TTC549 (cell line): ENCODE data around the gene FFAR1.

Experiments
- FAIRE-seq: peaks from 2 replicates; lab custom pipeline; 2012; peaks lifted over from hg19 to GRCh38; lab: Jason Lieb, UNC

FFAR1 gene

DNA sequence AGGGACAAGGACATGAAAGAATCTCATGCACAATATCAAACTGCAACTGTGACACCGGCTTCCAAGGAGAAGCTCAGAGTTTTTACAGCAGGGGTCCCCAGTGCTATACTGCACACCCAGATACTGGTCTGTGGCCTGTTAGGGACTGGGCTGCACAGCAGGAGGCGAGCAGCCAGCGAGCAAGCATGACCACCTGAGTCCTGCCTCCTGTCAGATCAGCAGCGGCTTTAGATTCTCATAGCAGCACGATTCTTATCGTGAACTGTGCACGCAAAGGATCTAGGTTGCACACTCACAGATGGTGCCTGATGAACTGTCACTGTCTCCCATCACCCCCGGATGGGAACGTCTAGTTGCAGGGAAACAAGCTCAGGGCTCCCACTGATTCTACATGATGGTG, 31.8 kb upstream of the FFAR1 start:
- FAIRE-seq = no peak

DNA sequence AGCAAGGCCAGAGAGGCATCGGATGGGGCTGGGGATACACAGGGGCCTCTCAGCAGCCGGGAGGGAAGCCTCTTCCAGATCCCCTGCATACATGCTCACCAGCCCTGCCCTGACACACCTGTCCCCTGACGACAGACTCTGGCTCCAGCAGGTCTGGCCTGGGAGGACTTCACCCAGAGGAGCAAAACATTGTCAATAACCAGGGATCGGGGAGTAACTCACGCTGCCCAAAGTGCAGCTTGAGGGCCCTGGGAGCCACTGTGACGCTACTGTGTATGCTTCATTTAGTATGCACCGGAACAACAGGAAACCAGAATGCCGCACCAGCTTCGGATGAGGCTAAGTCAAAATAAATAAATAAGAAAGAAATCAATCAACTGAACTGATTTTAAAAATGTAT, 31.1 kb upstream of the FFAR1 start:
- FAIRE-seq = no peak

DNA sequence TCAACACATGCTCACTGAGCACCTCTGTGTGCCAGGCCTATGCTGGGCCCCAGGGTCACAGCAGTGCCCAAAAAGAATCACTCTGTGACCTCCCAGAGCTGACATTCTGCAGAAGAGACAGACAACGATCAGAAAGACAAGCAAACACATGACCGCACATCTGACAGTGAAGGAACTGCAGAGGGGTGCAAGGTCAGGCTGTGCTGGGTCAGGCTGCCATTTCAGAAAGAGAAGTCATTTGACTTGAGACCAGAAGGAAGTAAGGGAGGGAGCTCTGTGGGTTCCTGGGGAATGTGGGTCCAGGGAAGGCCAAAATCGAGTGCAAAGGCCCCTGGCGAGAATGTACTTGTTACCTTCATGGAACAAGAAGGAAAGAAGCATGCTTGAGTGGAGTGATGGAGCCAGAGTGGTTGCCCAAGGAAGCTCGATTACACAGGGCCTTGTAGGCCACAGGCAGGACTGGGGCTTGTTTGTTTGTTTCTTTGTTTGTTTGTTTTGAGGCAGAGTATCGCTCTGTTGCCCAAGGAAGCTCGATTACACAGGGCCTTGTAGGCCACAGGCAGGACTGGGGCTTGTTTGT, 30.1 kb upstream of the FFAR1 start:
- FAIRE-seq = no peak

DNA sequence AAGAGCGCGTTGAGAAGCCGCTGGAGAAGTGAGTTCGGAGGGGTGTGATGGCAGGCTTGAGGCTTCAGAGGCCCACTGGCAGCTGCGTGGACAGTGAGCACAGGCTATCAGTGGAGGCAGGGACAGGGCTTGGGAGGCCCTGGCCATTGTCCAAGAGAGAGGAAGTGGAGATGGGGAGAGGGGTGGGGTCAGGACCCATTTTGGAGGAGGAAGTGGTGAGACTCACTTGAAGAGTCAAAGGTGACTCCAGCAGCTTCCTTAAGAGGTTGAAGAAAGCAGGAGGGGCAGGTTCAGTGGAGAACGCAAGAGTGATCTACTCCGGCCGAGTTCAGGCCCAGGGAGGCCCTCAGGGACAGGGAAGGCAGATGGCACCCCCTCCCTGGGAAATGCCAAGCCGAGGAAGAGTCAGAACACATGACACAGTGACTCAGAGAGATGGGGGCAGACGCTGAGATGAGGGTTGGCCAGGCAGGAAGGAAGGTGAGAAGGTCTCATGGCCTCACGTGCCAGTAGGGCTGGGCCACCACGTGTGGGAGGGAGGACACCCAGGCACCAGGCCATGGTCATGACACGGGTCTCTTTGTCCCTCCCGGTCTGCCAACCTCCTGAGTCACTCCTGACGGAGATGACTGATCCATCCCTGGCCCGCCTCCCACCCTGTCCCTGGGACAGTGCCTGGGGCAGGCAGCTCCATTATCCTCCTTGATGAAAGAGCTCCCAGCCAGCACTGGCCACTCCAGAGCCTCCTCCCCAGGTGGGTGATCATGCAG, 28.8 kb upstream of the FFAR1 start:
- no peak for FAIRE-seq

DNA sequence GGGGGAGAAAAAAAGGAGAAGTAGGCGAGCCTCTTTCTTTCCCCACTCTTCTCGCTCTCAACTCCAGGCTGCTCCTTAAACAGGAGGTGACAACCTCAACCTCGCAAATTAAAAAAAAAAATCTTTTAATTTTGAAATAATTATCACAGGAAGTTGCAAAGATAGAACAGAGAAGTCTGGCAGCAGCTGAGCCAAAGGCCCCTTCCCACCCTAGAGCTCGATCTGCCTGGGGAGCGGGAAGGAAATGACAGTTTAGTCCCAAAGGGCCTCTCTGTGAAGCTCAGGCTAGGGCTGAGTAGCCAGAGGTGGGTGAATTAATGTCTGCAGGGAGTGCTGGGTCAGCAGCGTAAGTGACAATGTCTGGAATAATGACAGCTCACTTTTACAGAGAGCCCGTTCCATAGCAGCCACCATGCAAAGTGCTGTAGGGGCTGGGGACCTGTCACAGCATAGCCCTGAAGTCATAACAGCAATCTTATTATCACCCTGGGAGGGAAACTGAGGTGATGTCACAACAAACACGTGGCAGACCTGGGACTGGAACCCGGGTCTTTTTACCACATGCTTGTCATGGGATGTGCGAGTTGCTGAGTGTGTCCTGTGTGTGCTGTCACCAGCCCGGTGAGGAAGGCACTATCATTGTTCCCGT, 27.5 kb upstream of the FFAR1 start:
- FAIRE-seq = no peak

DNA sequence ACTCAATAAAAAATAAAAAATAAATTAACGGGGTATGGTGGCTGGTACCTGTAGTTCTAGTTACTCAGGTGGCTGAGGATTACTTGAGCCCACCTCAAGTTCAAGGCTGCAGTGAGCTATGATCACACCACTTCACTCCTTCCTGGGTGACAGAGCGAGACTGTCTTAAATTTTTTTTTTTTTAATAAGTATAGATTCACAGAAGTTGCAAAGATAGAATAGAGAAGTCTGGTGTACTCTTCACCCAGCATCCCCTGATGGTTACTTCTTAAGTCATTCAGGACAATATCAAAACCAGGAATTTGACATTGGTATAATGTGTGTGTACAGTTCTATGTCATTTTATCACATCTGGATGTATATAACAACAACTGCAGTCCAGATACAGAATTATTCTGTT, 26.4 kb upstream of the FFAR1 start:
- no peak for FAIRE-seq

DNA sequence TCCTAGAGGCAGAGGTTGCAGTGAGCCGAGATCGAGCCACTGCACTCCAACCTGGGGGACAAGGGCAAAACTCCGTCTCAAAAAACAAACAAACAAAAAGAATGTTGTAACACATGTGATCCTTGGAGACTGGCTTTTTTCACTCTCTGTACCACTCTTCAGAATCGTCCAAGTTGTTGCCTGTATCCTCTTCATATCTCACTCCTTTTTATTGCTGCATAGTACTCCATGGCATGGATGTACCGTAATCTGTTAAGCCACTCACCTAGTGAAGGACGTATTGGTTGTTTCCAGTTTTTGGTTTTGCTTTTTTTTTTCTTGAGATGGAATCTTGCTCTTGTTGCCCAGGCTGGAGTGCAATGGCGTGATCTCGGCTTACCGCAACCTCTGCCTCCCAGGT, 25.7 kb upstream of the FFAR1 start:
- FAIRE-seq = no peak

DNA sequence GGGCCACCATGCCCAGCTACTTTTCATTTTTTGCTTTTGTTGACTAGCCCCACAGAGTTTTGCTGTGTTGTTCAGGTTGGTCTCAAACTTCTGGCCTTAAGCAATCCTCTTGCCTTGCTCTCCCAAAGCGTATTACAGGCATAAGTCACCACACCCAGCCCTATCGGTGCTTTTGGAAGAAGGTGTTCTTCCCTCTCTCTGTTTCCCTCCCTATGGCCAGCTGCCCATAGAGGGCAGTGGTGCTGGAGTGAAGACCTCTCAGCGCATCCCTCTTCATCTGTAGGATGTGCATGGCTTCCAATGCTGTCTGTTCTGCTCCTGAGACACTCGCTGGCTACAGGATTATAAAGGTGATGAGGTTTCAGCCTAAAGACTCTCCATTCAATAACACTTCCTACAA, 20.1 kb upstream of the FFAR1 start:
- no peak for FAIRE-seq

DNA sequence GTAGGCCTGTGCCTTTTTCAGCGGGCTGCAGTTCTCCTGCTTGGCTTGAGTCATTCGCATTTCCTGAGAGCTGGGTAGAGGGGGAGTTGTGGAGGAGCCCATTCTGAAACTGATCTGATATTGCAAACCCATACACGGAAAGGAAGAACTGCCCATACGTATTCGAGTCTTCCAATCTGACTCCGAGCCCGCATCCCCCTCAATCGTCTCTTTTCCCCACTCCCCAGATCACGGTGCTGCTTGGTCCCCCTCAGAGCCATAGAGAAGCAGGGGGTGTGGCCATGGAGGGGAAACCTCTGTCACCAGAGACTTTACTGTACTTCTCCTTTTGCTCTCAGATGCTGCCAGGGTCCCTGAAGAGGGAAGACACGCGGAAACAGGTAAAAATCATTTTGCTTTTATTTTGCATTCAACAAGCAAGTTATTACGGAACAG, 18.8 kb upstream of the FFAR1 start, which contains the start of gene CD22:
TSS of gene CD22 (plus strand) at position 337 of the 435 bp plus-strand sequence. CDS start 2,854 bp downstream, outside the sequence.
- FAIRE-seq = no peak

DNA sequence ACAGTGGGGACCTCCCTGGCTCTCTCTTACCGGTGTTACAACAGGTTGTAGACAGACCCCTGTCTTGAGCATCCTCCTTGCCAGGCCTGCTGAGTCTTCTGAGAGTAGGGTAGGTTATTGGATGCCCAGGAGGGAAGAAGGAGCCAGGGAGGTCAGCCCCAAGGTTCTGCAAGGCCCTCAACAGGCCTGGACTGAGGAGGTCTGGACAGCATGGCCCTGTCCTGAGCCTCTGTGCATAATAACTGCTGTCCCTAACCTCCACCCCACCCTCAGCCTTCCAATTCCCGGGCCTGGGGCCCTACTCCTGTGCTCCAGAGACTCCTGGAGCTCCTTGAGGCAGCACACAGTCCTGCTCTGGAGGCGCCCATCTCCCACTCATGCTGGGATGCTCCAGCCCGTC, 18.4 kb upstream of the FFAR1 start:
- FAIRE-seq = no peak

DNA sequence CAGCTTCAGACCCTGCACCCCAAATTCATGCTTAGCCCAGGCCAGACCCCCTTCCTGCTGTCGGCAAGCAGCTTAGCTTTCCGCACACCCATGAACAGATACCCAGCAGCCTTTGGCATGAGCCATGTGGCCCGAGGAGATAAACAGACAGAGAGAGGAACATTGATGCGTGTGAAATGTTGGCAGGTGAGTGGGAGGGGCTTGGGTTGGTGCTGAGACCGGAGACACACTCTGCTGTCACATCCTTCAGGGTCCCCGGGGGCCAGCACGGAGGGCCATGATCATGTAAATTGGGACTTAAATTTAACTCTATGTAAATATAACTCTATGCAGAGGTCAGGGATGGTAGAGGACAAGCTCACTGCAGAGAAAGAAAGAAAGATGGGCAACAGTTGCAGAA, 17.2 kb upstream of the FFAR1 start:
- no peak for FAIRE-seq

DNA sequence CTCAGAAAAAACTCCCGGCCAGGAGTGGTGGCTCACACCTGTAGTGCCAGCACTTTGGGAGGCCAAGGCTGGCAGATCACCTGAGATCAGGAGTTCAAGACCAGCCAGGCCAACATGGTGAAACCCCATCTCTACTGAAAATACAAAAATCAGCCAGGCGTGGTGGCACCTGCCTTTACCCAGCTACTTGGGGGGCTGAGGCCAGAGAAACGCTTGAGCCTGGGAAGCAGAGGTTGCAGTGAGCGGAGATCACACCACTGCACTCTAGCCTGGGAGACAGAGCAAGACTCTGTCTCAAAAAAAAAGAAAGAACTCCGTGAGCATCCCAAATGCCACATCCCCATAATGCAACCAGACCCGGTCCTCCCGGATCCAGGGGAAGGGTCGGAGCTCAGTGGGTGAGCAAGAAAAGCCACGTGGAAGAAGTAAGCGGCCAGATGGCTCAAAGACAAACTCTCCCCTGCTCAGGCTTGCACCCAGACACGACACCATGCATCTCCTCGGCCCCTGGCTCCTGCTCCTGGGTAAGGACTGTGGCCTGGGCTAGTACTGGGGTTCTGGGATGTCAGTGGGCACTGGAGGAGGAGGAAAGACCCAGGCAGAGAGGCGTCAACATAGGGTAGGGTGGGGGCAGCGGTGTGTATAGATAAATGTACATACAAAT, 16.0 kb upstream of the FFAR1 start:
- no peak for FAIRE-seq

DNA sequence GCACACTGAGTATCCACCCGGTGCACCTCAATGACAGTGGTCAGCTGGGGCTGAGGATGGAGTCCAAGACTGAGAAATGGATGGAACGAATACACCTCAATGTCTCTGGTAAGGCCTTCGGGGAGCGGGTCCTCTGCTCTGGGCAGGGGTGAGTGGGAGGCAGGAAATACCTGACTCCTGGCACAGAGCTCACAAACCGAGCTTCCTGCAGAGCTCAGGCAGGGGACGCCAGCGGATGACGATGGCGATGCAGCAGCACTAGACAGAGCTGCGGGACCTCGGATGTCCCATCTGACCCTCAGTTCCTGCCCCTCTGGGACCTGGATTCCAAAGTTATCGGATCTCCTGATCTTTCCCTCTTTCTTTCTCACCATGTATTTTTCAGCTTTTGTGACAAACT, 14.9 kb upstream of the FFAR1 start:
- no peak for FAIRE-seq

DNA sequence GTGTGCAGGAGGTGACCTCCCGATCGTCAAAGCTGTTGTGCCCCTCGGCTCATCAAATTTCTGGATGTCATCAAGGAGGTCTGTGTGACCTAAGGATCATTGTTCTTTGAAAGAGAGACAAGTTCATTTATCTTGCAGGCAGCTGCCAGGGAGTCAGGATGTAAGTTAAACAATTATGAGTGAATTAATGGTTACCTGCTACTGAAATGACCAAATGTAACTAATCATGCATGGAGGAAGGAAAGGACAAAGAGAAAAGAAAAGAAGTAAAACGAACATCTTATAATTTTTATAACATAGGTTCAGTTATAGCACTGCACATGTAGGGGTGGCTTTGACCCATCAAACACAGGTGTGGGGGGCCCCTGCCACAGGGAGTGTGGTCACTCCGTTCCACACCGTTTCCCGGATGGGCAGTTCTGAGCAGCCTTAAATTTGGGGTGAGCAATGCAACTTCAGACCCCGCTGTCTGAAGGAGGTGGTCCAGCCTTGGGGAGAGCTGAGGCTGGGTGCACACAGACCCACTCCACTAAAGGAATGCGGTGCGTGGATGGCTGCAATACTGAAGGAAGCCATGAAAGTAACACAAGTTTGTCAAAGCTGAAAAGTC, 13.5 kb upstream of the FFAR1 start:
- FAIRE-seq = no peak

DNA sequence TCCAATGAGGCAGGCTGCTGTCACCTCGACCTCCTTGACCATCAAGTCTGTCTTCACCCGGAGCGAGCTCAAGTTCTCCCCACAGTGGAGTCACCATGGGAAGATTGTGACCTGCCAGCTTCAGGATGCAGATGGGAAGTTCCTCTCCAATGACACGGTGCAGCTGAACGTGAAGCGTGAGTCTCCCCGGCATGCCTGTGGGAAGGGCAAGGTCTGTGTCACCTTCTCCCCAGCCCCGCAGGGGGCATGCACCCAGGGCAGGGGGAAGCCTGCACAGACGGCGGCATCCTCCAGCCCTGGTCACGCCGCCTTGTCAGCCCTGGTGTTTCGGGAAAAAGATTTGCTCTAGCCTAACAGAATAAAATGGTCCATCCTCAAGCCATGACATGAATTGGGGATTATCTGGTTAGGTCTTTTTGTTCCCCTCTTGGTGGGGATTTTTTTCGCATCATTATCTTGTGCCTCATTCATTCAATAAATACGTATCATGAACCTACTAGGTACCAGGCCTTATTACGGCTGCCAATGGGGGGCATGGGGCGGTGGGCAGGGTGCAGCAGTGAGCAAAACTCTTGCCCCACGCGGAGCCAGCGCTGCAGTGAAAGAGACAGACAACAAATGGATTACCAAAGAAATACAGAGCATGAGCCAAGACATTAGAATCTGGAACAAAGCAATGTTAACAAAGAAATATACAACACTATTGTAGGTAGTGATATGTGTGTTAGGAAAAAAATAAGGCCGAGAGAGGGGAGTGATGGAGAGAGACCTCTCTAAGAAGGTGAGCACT, 11.3 kb upstream of the FFAR1 start:
- FAIRE-seq = no peak

DNA sequence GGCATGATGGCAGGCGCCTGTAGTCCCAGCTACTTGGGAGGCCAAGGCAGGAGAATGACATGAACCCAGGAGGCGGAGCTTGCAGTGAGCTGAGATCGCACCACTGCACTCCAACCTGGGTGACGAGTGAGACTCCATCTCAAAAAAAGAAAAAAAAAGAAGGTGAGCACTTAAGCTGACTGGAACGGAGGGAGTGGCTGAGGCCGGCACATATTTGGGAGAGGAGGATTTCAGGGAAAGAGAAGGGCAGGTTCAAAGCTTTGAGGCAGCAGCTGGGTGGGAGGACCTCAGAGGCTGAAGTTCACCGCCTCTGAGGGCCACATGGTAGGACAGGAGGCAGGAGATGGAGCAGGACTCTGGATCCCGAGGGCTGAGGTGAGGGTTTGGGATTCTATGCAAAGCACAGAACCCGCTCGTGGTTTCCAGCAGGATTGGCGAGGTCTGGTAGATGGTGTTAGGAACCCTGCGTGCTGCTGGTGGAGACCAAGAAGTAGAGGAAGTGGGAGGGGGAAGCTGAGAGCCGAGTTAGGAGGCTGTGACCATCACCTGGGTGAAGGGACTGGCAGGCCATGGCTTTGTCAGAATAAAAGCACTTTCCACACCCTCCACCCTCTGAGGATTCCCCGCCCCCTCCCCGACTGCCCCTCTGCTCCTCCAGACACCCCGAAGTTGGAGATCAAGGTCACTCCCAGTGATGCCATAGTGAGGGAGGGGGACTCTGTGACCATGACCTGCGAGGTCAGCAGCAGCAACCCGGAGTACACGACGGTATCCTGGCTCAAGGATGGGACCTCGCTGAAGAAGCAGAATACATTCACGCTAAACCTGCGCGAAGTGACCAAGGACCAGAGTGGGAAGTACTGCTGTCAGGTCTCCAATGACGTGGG, 10.4 kb upstream of the FFAR1 start:
- no peak for FAIRE-seq

DNA sequence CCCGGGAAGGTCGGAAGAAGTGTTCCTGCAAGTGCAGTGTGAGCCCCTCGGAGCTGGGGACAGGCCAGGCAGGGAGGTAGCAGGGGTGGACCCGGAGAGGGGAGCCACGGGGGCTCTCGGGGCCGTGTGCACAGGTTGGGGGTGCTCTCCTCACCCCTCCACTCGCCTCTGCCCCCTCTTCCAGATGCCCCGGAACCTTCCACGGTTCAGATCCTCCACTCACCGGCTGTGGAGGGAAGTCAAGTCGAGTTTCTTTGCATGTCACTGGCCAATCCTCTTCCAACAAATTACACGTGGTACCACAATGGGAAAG, 9.8 kb upstream of the FFAR1 start:
- FAIRE-seq = no peak

DNA sequence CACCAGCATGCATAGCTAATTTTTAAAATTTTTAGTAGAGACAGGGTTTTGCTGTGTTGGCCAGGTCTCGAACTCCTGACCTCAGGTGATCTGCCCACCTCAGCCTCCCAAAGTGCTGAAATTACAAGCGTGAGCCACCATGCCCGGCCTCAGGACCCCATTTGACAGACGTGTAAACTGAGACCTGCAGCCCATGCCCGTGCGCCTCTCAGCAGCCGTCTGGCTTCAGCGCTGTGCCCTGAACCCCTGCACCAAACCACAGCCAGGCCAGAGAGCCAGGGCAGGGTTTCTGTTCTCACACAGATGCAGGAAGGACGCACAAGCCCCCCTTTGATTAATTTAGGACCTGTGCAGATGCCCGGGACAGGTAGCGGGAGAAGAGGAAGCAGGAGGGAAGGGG, 7.3 kb upstream of the FFAR1 start:
- no peak for FAIRE-seq

DNA sequence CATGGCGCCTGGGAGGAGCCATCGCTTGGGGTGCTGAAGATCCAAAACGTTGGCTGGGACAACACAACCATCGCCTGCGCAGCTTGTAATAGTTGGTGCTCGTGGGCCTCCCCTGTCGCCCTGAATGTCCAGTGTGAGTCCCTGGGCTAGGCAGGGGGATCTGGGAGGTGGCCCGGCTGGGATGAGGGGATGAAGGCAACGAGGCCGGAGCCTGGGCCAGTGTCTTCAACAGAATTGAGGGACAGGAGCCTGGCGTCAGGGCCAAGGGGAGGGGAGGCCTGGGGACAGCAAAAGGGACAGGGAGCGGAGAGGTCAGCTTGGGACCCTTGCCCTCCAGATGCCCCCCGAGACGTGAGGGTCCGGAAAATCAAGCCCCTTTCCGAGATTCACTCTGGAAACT, 6.7 kb upstream of the FFAR1 start:
- FAIRE-seq = no peak

DNA sequence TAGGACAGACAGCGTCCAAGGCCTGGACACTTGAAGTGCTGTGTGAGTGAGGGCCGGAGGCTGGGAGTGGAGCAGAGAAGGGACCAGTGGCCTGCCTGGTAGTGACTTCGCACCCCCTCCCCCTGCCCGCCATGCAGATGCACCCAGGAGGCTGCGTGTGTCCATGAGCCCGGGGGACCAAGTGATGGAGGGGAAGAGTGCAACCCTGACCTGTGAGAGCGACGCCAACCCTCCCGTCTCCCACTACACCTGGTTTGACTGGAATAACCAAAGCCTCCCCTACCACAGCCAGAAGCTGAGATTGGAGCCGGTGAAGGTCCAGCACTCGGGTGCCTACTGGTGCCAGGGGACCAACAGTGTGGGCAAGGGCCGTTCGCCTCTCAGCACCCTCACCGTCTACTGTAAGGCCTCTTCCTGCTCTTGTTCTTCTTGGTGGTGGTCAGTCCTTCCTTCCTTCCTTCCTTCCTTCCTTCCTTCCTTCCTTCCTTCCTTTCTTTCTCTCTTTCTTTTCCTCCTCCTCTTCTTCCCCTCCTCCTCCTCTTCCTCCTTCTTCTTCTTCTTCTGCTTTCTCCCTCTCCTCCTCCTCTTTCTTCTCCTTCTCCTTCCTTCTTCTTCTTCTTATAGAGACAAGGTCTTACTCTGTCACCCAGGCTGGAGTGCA, 6.0 kb upstream of the FFAR1 start:
- no peak for FAIRE-seq
